ENCODE measurements around the gene PYGO2.
A peak's percentile ranks its signal among the peaks of the same experiment; 100 is the strongest.
"Not testable (repeated sequence)": the region's sequence is repeated elsewhere in the genome, so short reads cannot be mapped to it uniquely, and the experiment has no call there.

The PYGO2 gene

GRCh38 chr1:154999571-155000410 lies 38.2 kb upstream of the PYGO2 start:
- DNase-seq, result no peak

- DNase-seq, result peak in 1 of 2 experiments; percentile 31
These were observed 37.4 kb upstream of the PYGO2 start for GRCh38 chr1:154998818-154999570.

DNA sequence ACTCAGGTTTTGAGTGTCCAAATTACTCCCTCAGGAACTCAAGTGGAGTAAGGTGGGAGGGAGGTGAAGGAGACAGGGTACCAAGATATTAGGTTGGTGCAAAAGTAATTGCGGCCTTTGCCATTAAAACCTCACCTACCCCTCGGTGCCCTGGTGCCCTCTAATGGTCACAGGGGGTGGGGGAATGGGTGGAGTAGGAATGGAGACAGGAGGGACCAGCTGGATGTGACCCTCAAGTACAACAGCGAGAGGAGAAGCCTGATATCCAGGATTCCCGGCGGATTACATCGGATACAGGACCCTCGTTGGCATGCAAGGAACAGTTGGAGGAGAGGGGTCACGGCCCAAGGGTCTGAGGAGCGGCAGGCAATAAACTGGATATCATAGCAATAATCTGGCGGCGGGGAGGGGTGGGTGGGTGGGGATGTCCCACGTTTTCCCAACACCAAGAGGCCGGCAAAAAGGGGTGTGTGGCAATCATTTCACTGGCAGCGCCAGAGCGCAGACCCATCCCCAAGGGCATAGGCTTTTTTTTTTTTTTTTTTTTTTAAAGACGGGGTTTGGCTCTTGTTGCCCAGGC lies 36.7 kb upstream of the PYGO2 start:
- DNase-seq, result no peak

- DNase-seq, result no peak
These were observed 35.6 kb upstream of the PYGO2 start for GRCh38 chr1:154996966-154997701.

DNA sequence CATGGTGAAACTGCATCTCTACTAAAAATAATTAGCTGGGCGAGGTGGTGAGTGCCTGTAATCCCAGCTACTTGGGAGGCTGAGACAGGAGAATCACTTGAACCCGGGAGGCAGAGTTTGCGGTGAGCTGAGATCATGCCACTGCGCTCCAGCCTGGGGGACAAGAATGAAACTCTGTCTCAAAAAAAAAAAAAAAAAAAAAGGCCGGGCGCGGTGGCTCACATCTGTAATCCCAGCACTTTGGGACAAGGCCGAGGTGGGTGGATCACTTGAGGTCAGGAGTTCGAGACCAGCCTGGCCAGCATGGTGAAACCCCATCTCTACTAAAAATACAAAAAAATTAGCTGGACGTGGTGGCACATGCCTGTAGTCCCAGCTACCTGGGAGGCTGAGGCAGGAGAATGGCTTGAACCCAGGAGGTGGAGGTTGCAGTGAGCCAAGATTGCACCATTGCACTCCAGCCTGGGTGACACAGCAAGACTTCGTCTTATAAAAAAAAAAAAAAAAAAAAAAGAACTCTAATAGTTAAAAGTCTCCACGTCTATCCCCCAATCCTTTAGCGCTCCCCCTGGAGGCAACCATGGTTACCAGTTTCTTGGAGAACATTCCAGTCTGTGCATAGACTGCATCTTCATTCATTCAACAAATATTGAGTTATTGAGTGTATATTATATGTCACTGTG lies 33.9 kb upstream of the PYGO2 start:
- not testable (repeated sequence) for DNase-seq

DNA sequence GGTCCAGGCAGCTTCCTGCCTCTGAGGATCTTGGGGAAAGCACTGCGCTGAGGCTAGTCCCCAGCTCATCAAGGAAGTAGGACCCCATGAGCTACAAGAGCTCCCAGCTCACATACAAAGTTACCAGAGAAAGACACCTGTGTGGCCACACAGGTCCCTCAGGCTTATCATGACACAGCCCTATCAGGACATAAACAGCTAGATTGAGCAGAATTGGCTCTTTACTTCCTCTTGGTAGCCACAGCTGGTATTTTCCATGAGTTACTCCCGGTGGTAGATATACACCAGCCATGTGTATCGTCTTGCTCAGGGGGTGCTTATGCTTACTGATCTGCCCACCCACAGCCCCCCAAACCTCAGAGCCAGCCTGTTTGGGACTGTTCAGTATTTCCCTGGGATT lies 33.0 kb upstream of the PYGO2 start:
- no peak for DNase-seq

GRCh38 chr1:154994269-154994587 lies 32.6 kb upstream of the PYGO2 start:
- no peak for DNase-seq

GRCh38 chr1:154993572-154994268 lies 32.1 kb upstream of the PYGO2 start, which contains the start of gene LENEP:
TSS of gene LENEP (plus strand) at chr1:154993586. CDS start at chr1:154993608, 22 bp downstream.
- DNase-seq, result no peak

GRCh38 chr1:154992721-154993571 lies 31.4 kb upstream of the PYGO2 start:
- no peak for DNase-seq

- no peak for DNase-seq
These were observed 28.7 kb upstream of the PYGO2 start for GRCh38 chr1:154990276-154990675.

DNA sequence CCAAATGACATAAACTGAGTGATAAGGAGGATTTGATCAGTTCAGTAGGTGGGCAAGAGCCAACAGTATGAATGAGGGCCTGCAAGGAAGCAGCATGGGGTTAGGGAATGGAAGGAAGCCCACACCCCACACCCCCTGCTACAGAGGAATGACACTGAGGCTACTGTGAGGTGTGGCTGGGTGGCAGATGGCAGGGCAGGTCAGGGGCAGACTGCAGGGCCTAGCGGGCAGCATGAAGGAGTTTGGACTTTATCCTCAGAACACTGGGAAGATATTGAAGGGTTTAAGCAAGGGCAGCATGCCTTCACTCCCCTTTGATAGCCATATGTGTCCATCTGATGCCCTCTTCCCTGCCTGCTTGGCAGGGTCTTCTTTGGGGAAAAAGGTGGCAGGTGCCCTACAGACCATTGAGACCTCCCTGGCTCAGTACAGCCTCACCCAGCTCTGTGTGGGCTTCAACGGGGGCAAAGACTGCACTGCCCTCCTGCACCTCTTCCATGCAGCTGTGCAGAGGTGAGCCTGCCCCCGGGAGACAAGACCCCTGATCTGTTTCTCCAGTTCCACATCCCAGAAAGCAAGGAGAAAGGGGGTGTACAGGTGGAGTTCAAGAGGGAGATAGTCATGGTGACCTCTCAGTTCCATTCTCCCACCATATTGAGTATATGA lies 27.7 kb upstream of the PYGO2 start:
- no peak for DNase-seq

GRCh38 chr1:154988058-154988954 lies 26.7 kb upstream of the PYGO2 start:
- no peak for DNase-seq

DNA sequence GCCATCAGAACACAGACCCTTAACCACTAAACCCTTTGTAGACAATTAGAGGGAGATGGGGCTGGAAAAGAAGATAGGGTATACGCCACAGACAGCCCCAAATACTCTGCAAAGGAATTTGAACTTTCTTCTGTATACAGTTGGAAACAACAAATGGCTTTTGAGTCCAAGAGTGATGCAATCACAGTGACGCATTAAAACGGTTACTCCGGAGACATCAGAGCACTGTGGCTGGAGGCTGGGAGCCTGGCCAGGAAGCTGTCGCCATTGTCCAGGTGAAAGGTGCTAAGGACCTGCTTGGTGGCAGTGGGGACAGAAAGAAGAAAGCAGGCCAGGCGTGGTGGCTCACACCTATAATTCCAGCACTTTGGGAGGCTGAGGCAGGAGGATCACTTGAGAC lies 25.7 kb upstream of the PYGO2 start:
- DNase-seq, result no peak

DNA sequence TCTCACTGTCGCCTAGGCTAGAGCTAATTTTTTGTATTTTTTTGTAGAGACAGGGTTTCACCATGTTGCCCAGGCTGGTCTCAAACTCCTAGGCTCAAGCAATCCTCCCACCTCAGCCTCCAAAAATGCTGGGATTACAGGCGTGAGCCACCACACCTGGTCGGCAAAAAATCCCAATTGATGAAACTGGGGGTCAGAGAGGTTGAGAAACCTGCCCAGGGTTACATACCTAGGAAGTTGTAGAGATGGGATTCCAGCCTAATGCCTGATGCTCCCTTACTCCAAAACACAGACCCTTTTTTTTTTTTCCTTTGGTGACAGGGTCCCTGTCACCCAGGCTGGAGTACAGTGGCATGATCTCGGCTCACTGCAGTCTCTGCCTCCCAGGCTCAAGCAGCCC lies 25.2 kb upstream of the PYGO2 start:
- not testable (repeated sequence) for DNase-seq

DNA sequence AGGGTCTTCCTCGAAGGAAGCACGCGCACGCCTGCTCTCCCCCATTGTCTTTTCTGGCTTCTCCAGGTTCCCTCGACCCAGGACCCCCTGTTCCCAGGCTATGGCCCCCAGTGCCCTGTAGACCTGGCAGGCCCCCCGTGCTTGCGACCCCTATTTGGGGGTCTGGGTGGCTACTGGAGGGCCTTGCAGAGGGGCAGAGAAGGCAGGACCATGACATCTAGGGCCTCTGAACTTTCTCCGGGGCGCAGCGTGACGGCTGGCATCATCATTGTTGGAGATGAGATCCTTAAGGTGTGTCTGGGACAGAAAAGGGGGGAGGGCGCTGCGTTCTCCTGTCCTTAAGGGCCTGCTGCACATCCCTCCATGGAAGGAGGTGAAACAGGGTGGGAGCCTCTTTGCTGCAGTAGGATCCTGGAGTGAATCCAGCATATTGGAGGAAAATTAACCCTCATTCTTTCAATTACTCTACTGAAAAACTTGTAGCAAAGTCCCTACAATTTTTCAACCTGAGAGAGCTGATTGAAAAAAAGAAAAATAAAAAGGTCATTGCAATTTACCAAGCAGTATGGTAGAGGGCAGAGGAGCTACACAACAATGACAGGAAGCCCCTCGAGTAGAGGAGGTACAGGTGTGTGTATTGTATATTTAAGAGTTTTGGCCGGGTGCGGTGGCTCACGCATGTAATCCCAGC lies 22.3 kb upstream of the PYGO2 start:
- no peak for DNase-seq

- DNase-seq, result peak; percentile 90 to 98
These were observed 21.5 kb upstream of the PYGO2 start, which contains the start of gene FLAD1 for GRCh38 chr1:154982897-154983648. TSS of gene FLAD1 (plus strand) at chr1:154983344. CDS start at chr1:154983695, 351 bp downstream.

GRCh38 chr1:154982341-154982740 lies 20.8 kb upstream of the PYGO2 start:
- no peak for DNase-seq

- no peak for DNase-seq
These were observed 16.8 kb upstream of the PYGO2 start for GRCh38 chr1:154978360-154978759.

All from cerebellar nuclear complex (tissue), 1 donor.